NCI-H2107 treated with DMSO at 0.1 percent for 48 hours (cell line): ENCODE results near the gene ZNF280B.

Source experiments
- DNase-seq: peaks from one replicate; lab custom pipeline; 2025; ENCODE audit not compliant: unreplicated experiment; lab: John Stamatoyannopoulos, UW

The ZNF280B gene

GRCh38 chr22:22440188-22440587, 68.4 kb downstream of the ZNF280B start:
- no peak for DNase-seq
